KOPT-K1 (cell line): ENCODE measurements around the gene ASIC2.

Experiments
- H3K27ac ChIP-seq: fragments of 200-600 bp; sonication (generic); 2 replicates; pipeline ENCODE4 v1.5.1; 2016; ENCODE audit warnings: antibody characterized with exemption, mild to moderate bottlenecking, low read depth, low read length; ENCODE audit not compliant: poor library complexity, severe bottlenecking
- H3K36me3 ChIP-seq: fragments of 200-600 bp; sonication (generic); 2 replicates; pipeline ENCODE4 v1.5.1; 2017; ENCODE audit warnings: antibody characterized with exemption, mild to moderate bottlenecking, low read length, moderate library complexity; ENCODE audit not compliant: insufficient read depth
- H3K9me3 ChIP-seq: fragments of 200-600 bp; sonication (generic); 2 replicates; pipeline ENCODE4 v1.5.1; 2017; ENCODE audit warnings: antibody characterized with exemption, low read length, mild to moderate bottlenecking; ENCODE audit not compliant: insufficient read depth, poor library complexity, severe bottlenecking

ASIC2 gene

GRCh38 chr17:33183487-33184026 is 109.5 kb downstream of the ASIC2 start:
- Histone ChIP-seq H3K36me3 (no peaks in the 10 kb centered on the region), H3K9me3 (no peaks in the 10 kb centered on the region), H3K27ac (no peak overlapping the region)

DNA sequence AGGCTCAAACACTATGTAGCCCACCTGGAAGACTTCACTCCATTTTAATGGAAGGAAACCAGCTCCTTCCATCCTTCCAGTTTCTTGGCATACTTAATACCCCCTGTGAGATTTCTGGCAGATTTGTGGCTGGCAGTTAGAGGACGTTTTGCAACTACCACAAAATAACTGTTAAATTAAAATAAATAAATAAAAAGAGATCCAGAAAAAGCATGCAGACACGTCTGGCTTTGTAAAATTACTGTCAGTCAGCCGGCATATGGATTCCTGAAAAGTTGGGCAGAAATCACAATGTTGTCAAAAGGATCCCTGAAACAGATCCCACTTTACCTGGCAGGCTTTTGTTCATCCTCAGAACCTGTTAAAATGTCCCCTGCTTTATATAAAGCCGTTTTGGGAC is 113.9 kb downstream of the ASIC2 start:
- no peaks in the 10 kb centered on the region for H3K9me3 ChIP-seq
- no peaks in the 10 kb centered on the region for H3K36me3 ChIP-seq
- H3K27ac ChIP-seq: no peak overlapping the region

DNA sequence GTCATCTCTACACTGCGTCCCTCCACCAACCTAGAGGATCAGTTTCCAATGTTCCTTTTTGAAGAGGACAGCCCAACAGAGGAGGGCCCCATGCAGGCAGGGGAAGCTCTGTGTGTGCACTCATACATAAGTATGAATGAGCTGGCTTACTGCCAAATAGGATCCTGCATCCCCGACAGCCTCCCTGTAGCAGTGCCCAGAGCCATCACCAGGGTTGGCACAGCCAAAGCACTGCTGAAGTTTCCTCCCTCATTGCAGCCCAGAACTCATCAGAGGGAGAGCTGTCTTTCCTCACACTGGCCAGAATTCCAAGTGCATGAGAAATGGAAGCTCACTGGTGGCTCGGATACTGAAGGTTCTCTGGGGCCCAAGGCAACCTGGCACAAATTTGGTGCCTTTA is 114.4 kb downstream of the ASIC2 start:
- Histone ChIP-seq H3K27ac (no peak overlapping the region), H3K9me3 (no peaks in the 10 kb centered on the region), H3K36me3 (no peaks in the 10 kb centered on the region)

DNA sequence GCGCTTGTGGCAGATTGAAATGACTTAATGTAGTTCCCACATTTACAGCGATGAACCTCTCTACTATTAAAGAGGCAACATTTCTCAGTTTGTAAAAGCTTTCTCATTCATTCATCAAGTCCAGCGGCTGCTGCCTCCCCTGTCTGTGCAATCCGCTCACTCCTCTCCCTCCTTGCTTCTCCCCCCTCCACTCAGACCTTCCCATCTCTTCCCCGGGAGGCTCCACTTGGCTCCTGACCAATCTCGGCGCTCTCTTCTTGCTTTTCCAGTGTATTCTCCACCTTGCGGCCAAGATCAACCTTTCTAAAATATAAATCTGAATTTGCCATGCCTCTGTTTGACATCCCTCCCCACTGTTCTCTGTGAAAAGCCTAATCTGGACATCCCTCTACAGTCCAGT is 117.5 kb downstream of the ASIC2 start:
- H3K27ac ChIP-seq: no peak overlapping the region

DNA sequence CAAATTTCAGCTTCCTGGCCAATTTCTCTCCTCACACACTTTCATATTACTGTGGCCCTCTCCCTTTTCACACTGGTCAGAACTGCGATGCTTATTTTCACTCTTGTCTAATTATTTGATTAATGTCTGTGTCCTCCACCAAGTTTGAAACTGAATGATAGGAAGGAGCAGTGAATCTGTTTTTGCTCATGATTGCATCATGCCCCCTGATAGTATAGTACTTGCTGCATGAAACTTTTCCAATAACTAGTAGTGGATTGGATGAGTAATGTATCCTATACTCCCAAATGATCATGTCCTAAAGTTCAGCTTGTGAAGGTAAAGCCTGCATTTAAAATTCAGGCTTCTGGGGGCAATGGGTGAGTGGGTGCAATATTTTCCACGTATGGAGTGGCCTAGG is 121.2 kb downstream of the ASIC2 start:
- Histone ChIP-seq H3K36me3 (no peaks in the 10 kb centered on the region), H3K9me3 (no peaks in the 10 kb centered on the region), H3K27ac (no peak overlapping the region)

More for the DNA sequence above, 117.5 kb downstream of the ASIC2 start:
- Histone ChIP-seq H3K9me3 (no peaks in the 10 kb centered on the region), H3K36me3 (no peaks in the 10 kb centered on the region)

- H3K27ac ChIP-seq: no peak overlapping the region
- no peaks in the 10 kb centered on the region for H3K9me3 ChIP-seq
- no peaks in the 10 kb centered on the region for H3K36me3 ChIP-seq
Observed at GRCh38 chr17:33169580-33170285, 123.4 kb downstream of the ASIC2 start.

DNA sequence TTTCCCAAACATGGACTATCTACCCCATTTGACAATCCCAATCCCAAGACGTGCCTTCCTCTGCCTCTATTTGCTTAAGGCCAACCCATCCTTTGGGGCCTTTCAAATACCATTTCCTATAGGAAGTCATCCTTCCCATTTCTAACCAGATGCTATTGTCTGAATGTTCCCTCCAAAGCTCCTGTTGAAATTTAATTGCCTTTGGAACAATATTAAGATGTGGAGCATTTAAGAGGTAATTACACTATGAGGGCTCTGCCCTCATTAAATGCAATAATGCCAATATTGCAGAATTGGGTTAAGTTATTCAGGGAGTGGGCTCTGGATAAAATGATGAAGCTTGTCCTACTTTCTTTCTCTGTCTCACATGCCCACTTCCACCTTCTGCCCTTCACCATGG is 125.4 kb downstream of the ASIC2 start:
- H3K36me3 ChIP-seq: no peaks in the 10 kb centered on the region
- H3K27ac ChIP-seq: no peak overlapping the region
- no peaks in the 10 kb centered on the region for H3K9me3 ChIP-seq

DNA sequence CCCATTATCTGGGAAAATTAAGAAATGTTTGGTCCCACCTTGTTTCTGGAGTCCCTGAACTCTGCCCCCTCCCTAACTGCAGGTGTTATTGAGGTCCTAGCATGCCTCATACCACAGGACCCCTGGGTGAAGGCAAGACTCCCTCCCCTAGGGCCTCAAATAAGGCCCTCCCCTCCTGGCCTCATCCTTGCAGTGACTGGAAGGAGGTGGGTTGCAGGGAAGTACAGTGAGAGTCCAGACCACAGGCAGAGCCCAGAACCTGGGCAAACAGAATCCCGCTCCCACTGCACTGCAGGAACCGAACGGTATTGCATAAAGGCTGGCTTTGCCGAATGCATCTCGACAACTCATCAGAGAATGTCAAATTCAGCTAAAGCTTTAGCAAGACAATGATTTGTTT is 126.6 kb downstream of the ASIC2 start:
- H3K27ac ChIP-seq: no peak overlapping the region
- H3K36me3 ChIP-seq: no peaks in the 10 kb centered on the region

DNA sequence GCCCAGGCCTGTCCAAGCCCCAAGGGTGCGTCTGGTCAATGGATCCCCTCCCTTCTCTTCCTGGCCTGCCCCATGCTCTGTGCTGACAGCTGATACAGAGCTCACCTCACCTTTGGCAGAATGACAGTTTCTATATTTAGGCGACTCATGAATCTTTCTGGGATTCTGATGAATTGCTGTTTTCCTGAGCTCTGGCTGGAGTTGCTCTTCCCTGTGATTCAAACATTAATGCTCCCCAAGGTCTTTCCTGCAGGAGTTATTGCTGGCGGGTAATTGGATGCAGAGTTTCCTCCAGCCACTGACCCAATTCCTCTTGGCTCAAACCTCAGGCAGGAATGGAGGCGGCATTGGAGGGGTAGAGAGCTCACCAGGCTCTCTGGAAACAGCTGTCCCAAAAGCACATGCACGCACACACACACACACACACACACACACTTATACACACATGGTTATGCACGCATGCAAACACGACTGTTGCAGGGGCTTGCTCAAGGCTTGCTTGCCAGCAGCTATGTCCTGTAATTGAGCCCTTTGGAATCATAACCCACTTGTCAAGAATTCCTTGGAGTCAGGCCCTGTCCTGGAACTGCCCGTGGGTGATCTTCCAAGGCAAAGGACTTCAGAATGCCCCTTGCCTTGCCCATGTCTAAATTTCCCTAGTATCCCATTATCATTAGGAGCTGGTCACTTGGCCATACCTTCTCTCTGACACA is 128.8 kb downstream of the ASIC2 start:
- Histone ChIP-seq H3K27ac (no peak overlapping the region), H3K9me3 (no peaks in the 10 kb centered on the region), H3K36me3 (no peaks in the 10 kb centered on the region)

More for the DNA sequence above, 126.6 kb downstream of the ASIC2 start:
- H3K9me3 ChIP-seq: no peaks in the 10 kb centered on the region

DNA sequence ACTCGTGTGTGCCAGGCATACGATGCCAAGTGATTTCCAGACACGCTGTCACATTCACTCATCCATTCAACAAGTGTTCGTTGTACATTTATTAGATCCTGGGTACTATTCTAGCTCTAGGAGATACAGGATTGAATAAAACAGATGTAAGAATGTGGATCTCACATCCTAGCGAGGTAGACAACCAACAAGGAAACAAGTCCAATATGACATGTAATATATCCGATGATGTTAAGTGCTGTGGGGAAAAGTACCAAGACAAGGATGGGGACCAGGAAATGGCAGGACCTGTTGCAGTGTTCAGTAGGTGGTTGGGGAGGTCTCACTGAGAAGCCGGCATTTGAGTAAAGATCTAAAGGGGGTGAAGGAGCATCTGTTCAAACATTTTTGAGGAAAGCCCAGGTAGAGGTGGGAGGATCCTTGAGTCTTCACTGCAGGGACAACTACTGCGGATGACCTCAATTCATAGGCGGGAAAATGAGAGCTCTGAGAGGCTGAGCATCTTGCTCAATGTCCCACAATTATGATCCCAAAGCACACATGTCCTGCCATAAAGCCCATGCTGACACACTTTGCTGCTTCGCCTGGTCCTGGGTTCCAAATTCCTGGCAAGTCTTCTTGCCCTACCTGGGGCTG is 129.4 kb downstream of the ASIC2 start:
- H3K36me3 ChIP-seq: no peaks in the 10 kb centered on the region
- no peaks in the 10 kb centered on the region for H3K9me3 ChIP-seq
- H3K27ac ChIP-seq: no peak overlapping the region

DNA sequence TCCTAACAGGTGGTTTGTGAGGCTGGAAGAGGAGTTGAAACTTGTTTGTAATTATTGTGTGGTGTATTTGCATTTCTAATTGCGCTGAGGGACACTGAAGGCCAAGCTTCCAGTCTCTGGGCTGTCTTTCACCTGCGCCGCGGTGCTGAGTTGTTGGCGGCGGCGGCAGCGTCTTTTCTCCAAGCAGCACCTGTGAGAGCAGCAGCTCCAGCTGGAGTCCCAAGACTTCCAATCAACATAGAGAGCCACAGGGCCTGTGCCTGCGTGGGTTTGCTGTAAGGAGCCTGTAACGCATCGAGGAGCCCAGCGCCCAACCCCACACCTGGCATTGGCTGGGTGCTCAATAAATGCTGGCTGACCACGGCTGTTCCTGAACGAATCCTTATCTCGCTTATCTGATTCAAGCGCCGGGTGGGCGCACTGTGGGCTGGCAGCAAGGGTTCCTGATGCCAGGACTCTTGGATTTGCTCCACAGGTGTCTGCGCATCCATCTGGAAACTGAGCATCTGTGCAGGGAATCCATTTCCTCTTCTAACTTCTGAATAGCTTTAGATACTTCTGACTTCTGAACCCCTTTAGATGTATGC is 138.1 kb downstream of the ASIC2 start:
- H3K36me3 ChIP-seq: no peaks in the 10 kb centered on the region
- no peaks in the 10 kb centered on the region for H3K9me3 ChIP-seq
- H3K27ac ChIP-seq: no peak overlapping the region

- Histone ChIP-seq H3K36me3 (no peaks in the 10 kb centered on the region), H3K9me3 (no peaks in the 10 kb centered on the region), H3K27ac (no peak overlapping the region)
Observed at GRCh38 chr17:33152783-33153182, 140.3 kb downstream of the ASIC2 start.

DNA sequence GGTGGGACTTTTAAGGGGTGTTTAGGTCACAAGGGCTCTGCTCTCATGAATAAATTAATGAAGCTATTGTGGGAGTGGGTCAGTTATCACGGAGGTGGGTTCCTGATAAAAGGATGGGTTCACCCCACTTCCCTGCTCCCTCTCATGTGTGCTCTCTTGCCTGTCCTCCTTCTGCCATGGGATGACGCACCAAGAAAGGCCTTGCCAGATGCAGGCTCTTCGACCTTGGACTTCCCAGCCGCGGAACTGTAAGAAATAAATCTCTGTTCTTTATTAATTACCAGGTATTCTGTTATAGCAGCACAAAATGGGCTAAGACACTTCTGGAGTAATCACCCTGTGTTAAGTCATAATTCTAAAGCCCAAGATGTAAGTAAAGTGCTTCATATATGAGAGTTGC is 141.5 kb downstream of the ASIC2 start:
- Histone ChIP-seq H3K36me3 (no peaks in the 10 kb centered on the region), H3K27ac (no peak overlapping the region)

DNA sequence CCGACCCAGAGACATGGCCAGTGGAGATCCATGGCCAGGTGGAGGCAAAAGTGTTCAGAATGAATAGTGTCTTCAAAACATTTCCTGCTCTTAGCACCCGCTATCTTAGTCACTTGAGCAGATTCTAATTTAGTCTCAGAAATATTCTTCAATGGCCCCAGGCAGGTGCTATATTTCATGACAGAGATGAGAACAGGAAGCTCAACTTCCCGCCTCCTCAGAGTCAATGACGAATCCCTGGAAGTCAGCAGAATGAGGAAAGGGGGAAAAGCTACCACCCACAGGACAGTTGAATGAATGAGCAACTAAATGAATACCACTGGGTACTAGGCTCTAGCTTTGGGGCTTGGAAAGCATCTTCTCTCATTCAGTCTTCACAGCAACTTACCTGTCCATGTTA is 147.2 kb downstream of the ASIC2 start:
- no peaks in the 10 kb centered on the region for H3K36me3 ChIP-seq
- no peak overlapping the region for H3K27ac ChIP-seq
- no peaks in the 10 kb centered on the region for H3K9me3 ChIP-seq

More for the DNA sequence above, 141.5 kb downstream of the ASIC2 start:
- H3K9me3 ChIP-seq: no peaks in the 10 kb centered on the region

DNA sequence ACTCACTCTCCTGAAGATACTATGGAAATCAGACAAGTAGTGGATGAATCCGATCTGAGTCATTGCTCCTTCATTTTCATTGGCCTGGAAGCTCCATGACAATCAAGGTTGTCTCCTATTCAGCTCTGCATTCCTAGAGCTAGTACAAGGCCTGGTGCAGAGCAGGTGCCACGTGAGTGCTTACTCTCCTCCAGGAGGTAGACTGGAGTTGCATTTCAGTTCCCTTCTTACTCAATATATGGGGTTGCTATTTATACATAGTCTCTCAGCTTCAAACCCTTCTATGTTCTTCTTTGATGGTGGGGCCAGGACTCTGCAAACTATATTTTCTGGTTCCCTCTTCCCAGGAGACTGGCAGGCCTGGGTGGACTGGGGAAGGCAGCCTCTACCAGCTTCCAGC is 148.3 kb downstream of the ASIC2 start:
- Histone ChIP-seq H3K9me3 (no peaks in the 10 kb centered on the region), H3K27ac (no peak overlapping the region), H3K36me3 (no peaks in the 10 kb centered on the region)
